ENCODE results near the gene TAS2R1. TPM values are rescaled to one million over a fixed set of nuclear protein-coding genes. Genes with fewer than 3 reads are reported as not detected.

Gene TAS2R1
- total RNA-seq, 2 donors from 2014 or later = not detected

- Histone ChIP-seq H3K27ac (no peak overlapping the region), H3K9me3 (no peaks in the 10 kb centered on the region), H3K27me3 (no peaks in the 10 kb centered on the region), H3K4me1 (peaks cover 5% of the 10 kb centered on the region), H3K36me3 (replicated peaks in 1 of 2; ENCODE audit: insufficient read depth in 1 of 2, low read depth in 2 of 2) (no peaks in the 10 kb centered on the region), H3K4me3 (no peak overlapping the region)
- 59 to 85% methylated on average over 6 of the region's 6 CpGs for WGBS, 2 donors
- ATAC-seq (no peak), DNase-seq (no peak)
- TF ChIP-seq CTCF (IDR thresholded peaks at IDR 0.05) = no peak
- no peak for TF ChIP-seq POLR2A (IDR thresholded peaks at IDR 0.05)
- intact Hi-C loops (cut with DNase I) = no loop called here
Observed at GRCh38 chr5:9596171-9596780, 33.9 kb downstream of the TAS2R1 start.

GRCh38 chr5:9594913-9595312 is 35.2 kb downstream of the TAS2R1 start:
- Histone ChIP-seq H3K27me3 (no peaks in the 10 kb centered on the region), H3K4me3 (no peak overlapping the region), H3K4me1 (peaks cover 5% of the 10 kb centered on the region), H3K27ac (no peak overlapping the region), H3K9me3 (no peaks in the 10 kb centered on the region), H3K36me3 (replicated peaks in 1 of 2; ENCODE audit: insufficient read depth in 1 of 2, low read depth in 2 of 2) (no peaks in the 10 kb centered on the region)
- ATAC-seq (no peak), DNase-seq (no peak)
- TF ChIP-seq POLR2A (IDR thresholded peaks at IDR 0.05) (no peak), CTCF (IDR thresholded peaks at IDR 0.05) (no peak)
- intact Hi-C loops (cut with DNase I) = no loop called here

- Histone ChIP-seq H3K4me3 (no peak overlapping the region), H3K36me3 (replicated peaks in 1 of 2; ENCODE audit: insufficient read depth in 1 of 2, low read depth in 2 of 2) (no peaks in the 10 kb centered on the region), H3K27ac (no peak overlapping the region), H3K27me3 (no peaks in the 10 kb centered on the region), H3K9me3 (no peaks in the 10 kb centered on the region), H3K4me1 (no peaks in the 10 kb centered on the region)
- DNase-seq (no peak), ATAC-seq (no peak)
- no peak for TF ChIP-seq POLR2A (IDR thresholded peaks at IDR 0.05)
- TF ChIP-seq CTCF (IDR thresholded peaks at IDR 0.05) = no peak
- intact Hi-C loops (cut with DNase I) = no loop called here
- 71 to 80% methylated on average over 7 of the region's 7 CpGs for WGBS, 2 donors
Observed at GRCh38 chr5:9589049-9589835, 40.9 kb downstream of the TAS2R1 start.

- Histone ChIP-seq H3K36me3 (replicated peaks in 1 of 2; ENCODE audit: insufficient read depth in 1 of 2, low read depth in 2 of 2) (no peaks in the 10 kb centered on the region), H3K27me3 (no peaks in the 10 kb centered on the region), H3K9me3 (no peaks in the 10 kb centered on the region), H3K4me1 (no peaks in the 10 kb centered on the region), H3K27ac (no peak overlapping the region), H3K4me3 (no peak overlapping the region)
- intact Hi-C loops (cut with DNase I) = no loop called here
- ATAC-seq (no peak), DNase-seq (no peak)
- WGBS, 2 donors = 69 to 75% methylated on average over 6 of the region's 6 CpGs
- TF ChIP-seq CTCF (IDR thresholded peaks at IDR 0.05) = no peak
- no peak for TF ChIP-seq POLR2A (IDR thresholded peaks at IDR 0.05)
Observed at GRCh38 chr5:9588254-9588653, 41.9 kb downstream of the TAS2R1 start.

- Histone ChIP-seq H3K9me3 (no peaks in the 10 kb centered on the region), H3K4me1 (no peaks in the 10 kb centered on the region), H3K4me3 (no peak overlapping the region), H3K27me3 (no peaks in the 10 kb centered on the region), H3K27ac (no peak overlapping the region), H3K36me3 (replicated peaks in 1 of 2; ENCODE audit: insufficient read depth in 1 of 2, low read depth in 2 of 2) (no peaks in the 10 kb centered on the region)
- no peak for ATAC-seq
- DNase-seq = peak in 1 of 4 donors; percentile 16
- TF ChIP-seq POLR2A (IDR thresholded peaks at IDR 0.05) (no peak), CTCF (IDR thresholded peaks at IDR 0.05) (no peak)
- intact Hi-C loops (cut with DNase I) = no loop called here
Observed at GRCh38 chr5:9587135-9587534, 43.0 kb downstream of the TAS2R1 start.
